H1 (cell line): ENCODE measurements around the gene RRAS. TPM values are rescaled to one million over a fixed set of nuclear protein-coding genes. Genes with fewer than 3 reads are reported as not detected.
A peak's percentile ranks its signal among the peaks of the same experiment; 100 is the strongest.

ENCODE experiments used
- CHD7 ChIP-seq: fragments of 300-600 bp; sonication (generic); IDR thresholded peaks from 2 replicates; pipeline ENCODE4 v1.7.1; 2012; ENCODE audit warnings: low read length, moderate library complexity, mild to moderate bottlenecking, inconsistent platforms; ENCODE audit not compliant: insufficient replicate concordance
- HDAC2 ChIP-seq, 2 experiments: fragments of 300-600 bp in 1 of 2; sonication (generic) in 1 of 2; IDR thresholded peaks; 2 replicates each; pipeline ENCODE4 v1.6.1; 2011 to 2012; ENCODE audit warnings: low read depth in 2 of 2, low read length in 2 of 2, mild to moderate bottlenecking in 2 of 2, moderate library complexity in 2 of 2, borderline replicate concordance in 1 of 2, inconsistent platforms in 1 of 2
- JUN ChIP-seq: IDR thresholded peaks from 2 replicates; pipeline ENCODE4 v1.6.1; 2011; ENCODE audit warnings: low read depth, mild to moderate bottlenecking, improper control_type of control experiment, low read length
- POLR2AphosphoS5 ChIP-seq: IDR thresholded peaks from 2 replicates; pipeline ENCODE4 v1.6.1; 2011; ENCODE audit warnings: low read depth, low read length
- SIRT6 ChIP-seq: IDR thresholded peaks from one replicate; pipeline ENCODE4 v1.7.1; 2012; ENCODE audit warnings: low read length, inconsistent platforms
- SRF ChIP-seq: IDR thresholded peaks from 2 replicates; pipeline ENCODE4 v1.6.1; 2011; ENCODE audit warnings: mild to moderate bottlenecking, low read depth, low read length, moderate library complexity
- TAF7 ChIP-seq: optimal IDR thresholded peaks from 2 replicates; pipeline ENCODE3; 2011; ENCODE audit warnings: low read depth, mild to moderate bottlenecking, inconsistent platforms, low read length, moderate library complexity, borderline replicate concordance
- ZNF274 ChIP-seq: IDR thresholded peaks from 2 replicates; pipeline ENCODE4 v1.7.0; 2012; ENCODE audit warnings: low read length, borderline replicate concordance; ENCODE audit errors: extremely low read depth
- polyA plus RNA-seq, 7 experiments: library from polyadenylated mRNA; depleted of rRNA in 3 of 7; stranded (reverse) in 5 of 7; unstranded in 2 of 7; fragments of >200 nt in 5 of 7; fragments of 200-250 nt in 2 of 7; gene quantifications; 1 replicate in 5 of 7; 2 replicates in 1 of 7; 4 replicates in 1 of 7; pipeline versions ENCODE4 v1.2.1 to v1.2.3, GENCODE V29; 2011 to 2013; ENCODE audit warnings: missing spikeins in 2 of 7, mixed read lengths in 2 of 7
- total RNA-seq: library from RNA; stranded (reverse); fragmentation: NEBNext Ultra II Directional; extraction: Animal tissue kit (Norgen Biotek cat#: 25700); gene quantifications from 2 replicates; pipeline ENCODE4 v1.2.1, GENCODE V29; 2021
- TF ChIP-seq, protein P1 (sequence below): IDR thresholded peaks from 2 replicates; pipeline ENCODE4 v1.6.1; 2012; ENCODE audit warnings: inconsistent platforms

Gene RRAS
- total and polyA plus RNA-seq, 2 of the 8 experiments (the other 6 are each of a cell fraction or from before 2014, with no cell fraction given), result 17.7 to 49.1 TPM

DNA sequence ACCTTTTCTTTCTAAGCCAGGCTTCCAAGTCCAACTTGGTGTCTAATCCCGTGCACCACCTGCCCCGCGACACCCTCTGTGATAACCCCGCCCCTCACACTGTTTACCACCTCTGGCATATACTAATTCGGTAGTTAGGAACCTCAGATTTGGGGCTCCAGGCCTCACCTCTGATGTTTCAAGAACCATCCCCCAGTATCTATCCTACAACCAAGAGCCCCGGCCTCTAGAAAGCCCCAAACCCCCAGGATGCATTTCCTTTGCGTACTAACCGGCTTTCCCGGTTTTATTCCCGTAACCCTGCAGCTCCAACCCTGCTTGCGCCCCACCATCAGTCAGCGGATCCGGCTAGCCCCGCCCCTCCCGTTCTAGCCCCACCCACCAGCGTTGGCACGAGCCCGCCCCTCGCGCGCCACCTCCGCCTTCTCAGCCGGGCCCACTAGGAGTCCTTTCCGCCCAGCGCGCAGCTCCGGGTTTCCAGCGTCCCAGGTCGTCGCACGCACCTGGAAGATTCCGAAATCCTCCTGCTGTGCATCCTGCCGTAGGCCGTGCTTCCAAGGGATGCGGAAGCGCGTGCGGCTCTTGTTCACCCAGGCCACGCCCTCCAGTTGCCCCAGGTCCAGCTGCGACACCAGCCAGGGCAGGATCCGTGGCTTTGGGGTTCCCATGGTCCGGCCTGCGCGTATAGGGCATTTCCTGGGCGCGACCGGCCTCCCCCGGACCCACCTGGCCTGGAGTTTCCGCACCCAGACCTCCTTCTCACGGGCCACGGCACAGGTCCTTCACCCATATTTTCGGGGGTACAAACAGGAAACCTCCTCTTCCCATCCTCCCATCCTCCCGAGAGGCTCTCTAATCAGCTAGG is 24.5 kb upstream of the RRAS start (continued):
- TF ChIP-seq CHD7 (no peak), SIRT6 (no peak), JUN (no peak), ZNF274 (no peak), HDAC2 (IDR thresholded peaks at IDR 0.05; ENCODE audit: borderline replicate concordance in 1 of 2, low read depth in 2 of 2, low read length in 2 of 2) (no peak), SRF (no peak), TAF7 (no peak), POLR2AphosphoS5 (peak; percentile 59)
- TF ChIP-seq, protein P1, sequence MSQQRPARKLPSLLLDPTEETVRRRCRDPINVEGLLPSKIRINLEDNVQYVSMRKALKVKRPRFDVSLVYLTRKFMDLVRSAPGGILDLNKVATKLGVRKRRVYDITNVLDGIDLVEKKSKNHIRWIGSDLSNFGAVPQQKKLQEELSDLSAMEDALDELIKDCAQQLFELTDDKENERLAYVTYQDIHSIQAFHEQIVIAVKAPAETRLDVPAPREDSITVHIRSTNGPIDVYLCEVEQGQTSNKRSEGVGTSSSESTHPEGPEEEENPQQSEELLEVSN, result 0 out of 2 replicates have a peak, but pooled peaks have one; percentile 6
